GM23338 (cell line): Measurements from ENCODE around the gene USP7.

Source experiments
- CTCF ChIP-seq, 2 experiments: fragments of 200-600 bp in 1 of 2; sonication (generic) in 1 of 2; conservative IDR thresholded peaks; 2 replicates each; pipeline versions ENCODE4 v1.5.1 to v1.6.1; 2016 to 2017; ENCODE audit warnings: antibody characterized with exemption in 2 of 2, low read depth in 2 of 2, mild to moderate bottlenecking in 2 of 2, moderate library complexity in 1 of 2
- ETS1 ChIP-seq: IDR thresholded peaks from 2 replicates; pipeline ENCODE4 v1.6.1; 2016; ENCODE audit warnings: antibody characterized with exemption
- EZH2 ChIP-seq: fragments of 200-600 bp; sonication (generic); IDR thresholded peaks from one replicate; pipeline ENCODE4 v1.8.0; 2017; ENCODE audit warnings: antibody characterized with exemption, mild to moderate bottlenecking, low read depth; ENCODE audit not compliant: unreplicated experiment
- EZH2phosphoT487 ChIP-seq: fragments of 200-600 bp; sonication (generic); IDR thresholded peaks from one replicate; pipeline ENCODE4 v1.8.1; 2018; ENCODE audit warnings: antibody characterized with exemption; ENCODE audit not compliant: unreplicated experiment
- JUNB ChIP-seq: IDR thresholded peaks from one replicate; pipeline ENCODE4 v1.6.1; 2016; ENCODE audit warnings: antibody characterized with exemption; ENCODE audit not compliant: unreplicated experiment
- POLR2AphosphoS5 ChIP-seq: IDR thresholded peaks from 2 replicates; pipeline ENCODE4 v1.6.1; 2016; ENCODE audit warnings: antibody characterized with exemption, low read depth
- REST ChIP-seq: IDR thresholded peaks from one replicate; pipeline ENCODE4 v1.6.1; 2018; ENCODE audit warnings: antibody characterized with exemption; ENCODE audit not compliant: unreplicated experiment
- ZNF331 ChIP-seq: fragments of 250-450 bp; sonication (Bioruptor Pico); IDR thresholded peaks from 2 replicates; pipeline ENCODE4 v1.5.0; 2020; ENCODE audit warnings: low read depth, mild to moderate bottlenecking, moderate library complexity

- TF ChIP-seq CTCF (conservative IDR thresholded peaks at IDR 0.05; ENCODE audit: low read depth in 2 of 2) (no peak), REST (no peak), JUNB (no peak), POLR2AphosphoS5 (no peak), ETS1 (no peak), EZH2 (no peak), ZNF331 (CRISPR knock-in tag) (no peak), EZH2phosphoT487 (no peak)
Observed at GRCh38 chr16:8971416-8971815, 7.7 kb upstream of the USP7 start.
